DMS 273 treated with DMSO at 0.1 percent for 48 hours (cell line): ENCODE results near the gene TPI1.
A peak's percentile ranks its signal among the peaks of the same experiment; 100 is the strongest.
"Not testable (repeated sequence)": the region's sequence is repeated elsewhere in the genome, so short reads cannot be mapped to it uniquely, and the experiment has no call there.

ENCODE experiments used
- DNase-seq: peaks from one replicate; lab custom pipeline; 2025; lab: John Stamatoyannopoulos, UW

Gene TPI1

GRCh38 chr12:6894321-6894720 lies 27.0 kb downstream of the TPI1 start:
- DNase-seq = no peak

GRCh38 chr12:6896846-6897435 lies 29.6 kb downstream of the TPI1 start:
- no peak for DNase-seq

GRCh38 chr12:6899427-6899826 lies 32.1 kb downstream of the TPI1 start:
- no peak for DNase-seq

GRCh38 chr12:6899837-6900519 lies 32.6 kb downstream of the TPI1 start:
- no peak for DNase-seq

- no peak for DNase-seq
These were observed 35.1 kb downstream of the TPI1 start for GRCh38 chr12:6902448-6902847.

- DNase-seq = no peak
These were observed 36.4 kb downstream of the TPI1 start for GRCh38 chr12:6903722-6904121.

GRCh38 chr12:6904280-6905276 lies 37.2 kb downstream of the TPI1 start, which contains the start of gene LRRC23:
Gene LRRC23, plus strand, starts transcription at chr12:6904822. Its CDS starts 812 bp downstream, at chr12:6905634.
- DNase-seq = peak; percentile 76

- no peak for DNase-seq
These were observed 38.2 kb downstream of the TPI1 start for GRCh38 chr12:6905414-6906040.

- DNase-seq = not testable (repeated sequence)
These were observed 40.8 kb downstream of the TPI1 start for GRCh38 chr12:6908141-6908540.

GRCh38 chr12:6909421-6910145 lies 42.3 kb downstream of the TPI1 start:
- DNase-seq = no peak

- DNase-seq = no peak
These were observed 45.0 kb downstream of the TPI1 start for GRCh38 chr12:6912164-6912935.

GRCh38 chr12:6914246-6914946 lies 47.1 kb downstream of the TPI1 start, which contains the start of gene ENO2:
Gene ENO2, plus strand, starts transcription at chr12:6914580. Its CDS starts 1,253 bp downstream, at chr12:6915833.
- peak; percentile 7 for DNase-seq

GRCh38 chr12:6914947-6915788 lies 47.8 kb downstream of the TPI1 start:
- no peak for DNase-seq

- no peak for DNase-seq
These were observed 48.5 kb downstream of the TPI1 start for GRCh38 chr12:6915789-6916285.

GRCh38 chr12:6916426-6917200 lies 49.3 kb downstream of the TPI1 start:
- DNase-seq = no peak

GRCh38 chr12:6917491-6918231 lies 50.3 kb downstream of the TPI1 start:
- no peak for DNase-seq

GRCh38 chr12:6919588-6919987 lies 52.3 kb downstream of the TPI1 start:
- DNase-seq = no peak
